H4 (cell line): Measurements from ENCODE around the gene ASCC1. TPM values are rescaled to one million over a fixed set of nuclear protein-coding genes. Genes with fewer than 3 reads are reported as not detected.

ENCODE experiments used
- DNase-seq: peaks from one replicate; pipeline ENCODE4 v3.0.0-alpha.2; 2015; ENCODE audit warnings: low spot score
- total RNA-seq: library from RNA; depleted of rRNA; stranded (reverse); fragments of >200 nt; shearing (Covaris generic); gene quantifications from 2 replicates; pipeline ENCODE4 v1.2.3, GENCODE V29; 2014

Gene ASCC1
- total RNA-seq, 1 experiment from 2014 or later: 51.5 TPM

DNA sequence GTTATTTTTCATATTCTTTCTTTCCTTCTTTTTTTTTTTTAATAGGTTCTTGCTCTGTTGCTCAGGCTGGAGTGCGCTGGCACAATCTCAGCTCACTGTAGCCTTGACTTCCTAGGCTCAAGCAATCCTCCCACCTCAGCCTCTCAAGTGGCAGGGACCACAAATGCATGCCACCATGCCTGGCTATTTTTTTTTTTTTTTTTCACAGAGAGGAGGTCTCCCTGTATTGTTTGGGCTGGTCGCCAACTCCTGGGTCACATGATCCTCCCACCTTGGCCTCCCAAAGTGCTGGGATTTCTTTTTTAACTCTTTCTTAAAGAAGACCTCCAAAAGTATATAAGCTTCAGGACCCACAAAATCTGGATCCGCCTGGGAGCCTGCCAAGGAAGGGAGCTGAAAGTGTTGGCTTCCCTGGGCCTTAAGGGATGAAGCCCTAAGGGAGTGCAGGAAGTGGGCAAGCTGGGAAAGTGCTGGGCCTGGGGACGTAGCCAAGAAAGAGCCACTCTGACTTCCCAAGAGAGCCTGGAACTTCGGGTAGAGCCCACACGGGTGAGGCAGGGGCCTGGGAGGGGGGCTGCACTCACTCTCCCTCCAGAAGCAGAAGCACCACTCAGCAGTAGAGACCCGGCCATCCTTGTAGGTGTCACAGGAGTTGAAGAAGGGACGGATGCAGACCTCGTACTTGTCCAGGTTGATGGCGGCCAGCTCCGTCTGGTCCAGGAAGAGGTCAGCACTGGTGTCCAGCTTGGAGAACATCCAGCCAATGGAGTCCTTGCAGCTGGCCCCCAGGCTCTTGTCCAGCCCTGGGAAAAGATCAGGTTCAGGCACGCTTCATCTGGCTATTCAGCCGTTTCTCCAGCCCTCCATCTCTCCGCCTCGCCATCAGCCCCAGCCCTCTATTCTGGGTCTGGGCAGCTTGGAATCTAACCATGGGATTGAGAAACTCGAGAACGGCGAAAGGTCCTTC is 149.5 kb downstream of the ASCC1 start:
- DNase-seq: no peak

DNA sequence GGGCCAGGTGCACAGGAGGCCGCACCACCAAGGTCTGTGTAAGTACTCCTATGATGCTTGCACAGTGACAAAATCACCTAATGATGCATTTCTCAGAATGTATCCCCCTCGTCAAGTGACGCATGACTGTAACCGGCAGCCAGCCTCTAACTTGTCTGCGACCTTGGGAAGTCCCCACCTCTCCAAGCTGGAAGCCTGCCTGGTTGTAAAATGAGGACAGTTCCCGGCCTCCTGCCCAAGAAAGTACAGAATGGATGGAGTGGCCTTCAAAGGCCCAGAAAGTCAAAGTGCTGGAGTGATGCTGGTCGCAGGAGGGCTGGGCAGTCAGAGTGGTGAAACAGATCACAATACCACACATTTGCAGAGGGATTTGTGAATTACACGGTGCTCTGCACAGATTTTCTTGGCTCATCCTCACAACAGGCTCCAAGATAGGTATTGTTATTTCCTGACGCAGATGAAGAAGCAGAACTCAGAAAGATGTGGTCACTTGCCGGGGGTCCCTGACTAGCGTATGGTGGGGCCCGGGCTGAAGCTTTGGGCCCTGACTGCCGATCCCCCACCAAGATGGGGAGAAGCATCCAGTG is 150.5 kb downstream of the ASCC1 start:
- DNase-seq: no peak

DNA sequence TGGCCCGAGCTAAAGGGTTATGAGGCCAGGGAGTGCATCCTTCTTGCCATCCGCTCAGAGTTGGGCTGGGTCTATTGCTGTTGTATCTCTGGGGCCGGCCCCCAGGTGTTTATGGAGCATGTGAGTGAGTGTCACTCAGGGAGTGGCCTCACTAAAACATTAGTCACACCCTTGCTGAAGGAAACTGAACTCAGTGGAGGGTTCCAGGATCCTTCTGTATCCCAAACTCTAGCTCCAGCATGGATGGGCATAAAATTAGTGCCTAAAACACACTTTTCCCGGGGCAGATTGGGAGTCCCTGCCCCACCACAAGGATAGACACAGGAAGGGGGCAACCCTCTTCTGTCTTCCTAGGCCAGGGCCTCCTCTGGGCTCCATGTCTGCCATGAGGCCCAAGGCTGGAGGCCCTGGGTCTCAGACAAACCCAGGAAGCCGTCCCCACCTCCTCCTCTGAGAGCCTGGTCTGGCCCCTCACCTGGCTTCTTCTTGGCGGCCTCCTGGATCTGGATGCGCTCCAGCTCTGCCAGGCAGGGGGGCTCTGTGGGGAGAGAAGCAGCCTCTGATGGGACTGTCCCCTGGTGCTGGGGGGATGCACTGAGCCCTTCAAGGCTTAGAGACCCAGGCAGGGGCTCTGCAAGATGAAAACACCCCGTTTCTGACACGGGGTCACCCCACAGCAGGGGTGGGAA is 152.2 kb downstream of the ASCC1 start:
- DNase-seq: no peak

DNA sequence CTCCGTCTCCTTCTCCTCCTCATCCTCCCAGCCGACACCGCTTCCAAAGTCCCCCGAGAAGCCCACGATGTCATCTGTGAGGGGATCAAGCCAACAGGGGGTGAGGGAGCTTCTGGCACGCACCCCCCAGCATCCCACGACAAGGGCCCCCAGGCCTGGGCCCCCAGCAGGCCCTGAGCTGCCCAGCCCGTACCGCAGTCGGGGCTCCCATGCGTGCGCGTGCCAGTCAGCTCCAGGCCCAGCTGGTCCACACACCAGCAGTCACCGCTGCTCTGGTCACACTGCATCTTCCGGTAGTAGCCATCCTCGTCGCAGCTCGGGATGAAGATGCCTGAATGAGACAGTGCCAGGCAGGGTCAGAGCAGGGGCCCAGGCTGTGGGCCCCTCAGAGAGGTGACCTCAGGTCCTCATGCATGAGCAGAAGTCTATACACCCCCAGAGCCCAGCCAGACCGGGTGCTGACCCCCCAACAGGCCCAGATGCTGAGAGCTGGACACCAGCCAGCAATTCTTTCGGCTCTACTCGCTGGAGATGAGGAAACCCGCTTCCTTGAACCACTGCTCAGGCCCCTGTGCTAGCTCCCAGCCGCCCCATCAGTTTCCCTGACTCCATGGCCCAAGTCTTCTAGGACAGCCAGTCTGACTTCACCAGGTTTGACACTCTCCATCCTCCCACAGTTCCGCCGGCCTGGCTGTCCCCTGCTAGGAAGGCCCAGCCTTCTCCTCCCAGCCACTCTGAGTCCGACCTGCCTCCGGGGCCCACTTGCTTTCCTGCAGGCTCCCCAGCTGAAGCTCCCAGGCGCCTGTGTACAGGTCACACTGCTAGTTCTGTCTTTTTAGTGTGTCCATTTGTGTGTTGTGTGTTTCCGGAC is 153.0 kb downstream of the ASCC1 start:
- DNase-seq: no peak

DNA sequence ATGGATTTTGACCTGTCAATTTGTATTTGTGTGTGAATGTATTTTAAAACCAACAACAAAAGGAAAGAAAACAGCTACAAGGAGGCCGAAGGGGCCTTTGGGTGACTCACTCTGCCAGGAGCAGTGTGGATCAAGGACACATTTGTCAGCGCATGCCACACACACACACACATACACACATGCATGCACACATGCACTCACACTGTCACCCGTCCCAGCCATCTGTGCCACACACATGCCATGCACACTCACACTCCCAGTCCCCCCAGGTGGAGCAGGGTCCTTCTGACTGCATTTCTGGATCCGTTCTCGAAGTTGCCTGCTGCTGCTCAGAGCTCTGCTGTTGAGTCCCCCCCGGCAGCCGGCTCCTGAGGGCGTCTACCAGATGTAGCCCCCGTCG is 153.7 kb downstream of the ASCC1 start:
- no peak for DNase-seq

DNA sequence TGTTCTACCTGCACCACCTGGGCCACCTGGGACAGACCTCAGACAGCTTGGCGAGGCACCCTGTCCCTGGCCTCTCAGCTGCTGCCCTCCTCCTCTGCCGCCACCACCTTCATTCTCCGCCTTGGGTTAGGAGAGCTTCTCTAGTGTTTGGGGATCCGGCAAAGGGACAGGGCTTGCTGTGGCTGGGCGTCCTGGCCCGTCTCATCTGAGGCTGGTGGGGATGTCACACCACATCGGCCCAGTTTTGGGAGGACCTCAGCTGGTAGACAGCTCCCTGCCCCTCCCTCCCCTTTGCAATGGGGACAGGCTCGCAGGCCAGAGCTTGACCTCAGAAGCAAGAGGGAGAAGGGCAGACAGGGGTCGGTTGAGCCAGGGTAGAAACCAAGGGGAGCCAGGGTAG is 154.1 kb downstream of the ASCC1 start:
- DNase-seq: no peak

DNA sequence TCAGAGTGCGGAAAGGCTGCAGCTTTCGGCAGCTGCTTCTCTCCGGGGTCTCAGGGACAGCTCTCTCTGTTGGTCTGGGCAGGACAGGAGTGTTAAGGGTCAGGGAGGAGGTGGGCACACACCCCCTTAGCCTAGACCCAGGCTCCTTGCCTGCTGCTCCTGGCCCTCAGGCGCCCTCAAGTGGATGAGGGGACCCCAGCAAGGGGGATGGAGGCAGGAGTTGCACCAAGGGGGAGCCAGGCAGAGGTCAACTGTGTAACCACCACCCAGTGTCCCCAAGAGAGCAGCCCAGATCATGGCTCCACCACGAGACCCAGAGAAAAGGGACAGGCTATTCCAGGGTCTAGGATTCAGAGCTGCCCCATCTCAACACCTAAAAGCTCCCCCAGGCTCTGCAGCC is 154.6 kb downstream of the ASCC1 start:
- DNase-seq: no peak

DNA sequence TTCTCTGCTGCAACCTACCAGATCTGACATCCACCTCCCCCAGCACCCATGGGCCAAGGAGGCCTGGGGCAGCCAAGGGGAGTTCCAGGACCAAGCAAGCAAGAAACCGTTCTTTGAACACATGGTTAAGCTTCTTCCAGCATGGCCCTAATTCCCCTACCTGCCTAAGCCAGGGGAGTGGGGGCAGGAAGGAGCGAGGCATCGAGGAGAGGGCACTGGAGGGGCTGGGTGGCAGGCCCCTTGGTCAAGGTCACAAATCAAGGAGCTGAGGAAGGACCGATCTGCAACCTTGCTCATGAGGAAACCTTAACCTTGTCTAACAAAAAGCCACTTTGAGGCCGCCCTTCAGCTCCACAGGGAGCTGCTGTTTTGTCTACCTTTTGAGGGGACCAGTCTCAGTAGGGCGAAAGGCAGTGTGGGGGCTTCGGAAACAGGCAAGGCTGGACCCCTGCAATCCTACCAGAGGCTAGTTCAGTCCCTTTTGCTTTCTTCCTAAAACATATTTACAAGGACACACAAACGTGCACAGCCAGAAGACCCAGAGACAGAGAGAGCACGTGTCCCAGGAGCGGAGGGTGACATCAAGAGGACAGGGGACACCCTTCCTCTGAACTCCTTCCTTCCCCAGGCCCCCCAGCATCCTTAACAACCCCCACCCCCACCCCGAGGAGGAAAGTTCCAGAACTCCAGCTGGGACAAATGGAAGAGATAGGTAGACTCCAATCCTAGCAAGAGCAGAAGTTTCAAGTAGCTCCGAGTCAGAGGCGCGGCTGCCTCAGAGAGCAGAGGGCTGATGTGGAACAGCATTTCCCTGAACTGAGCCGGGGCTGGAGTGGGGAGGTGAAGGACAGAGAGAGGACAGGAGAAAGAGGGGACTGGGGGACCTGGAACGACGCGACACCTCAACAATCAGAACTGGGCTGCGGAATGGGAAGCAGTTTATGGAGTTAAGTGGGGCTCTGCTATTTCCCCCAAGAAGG is 155.9 kb downstream of the ASCC1 start:
- no peak for DNase-seq

DNA sequence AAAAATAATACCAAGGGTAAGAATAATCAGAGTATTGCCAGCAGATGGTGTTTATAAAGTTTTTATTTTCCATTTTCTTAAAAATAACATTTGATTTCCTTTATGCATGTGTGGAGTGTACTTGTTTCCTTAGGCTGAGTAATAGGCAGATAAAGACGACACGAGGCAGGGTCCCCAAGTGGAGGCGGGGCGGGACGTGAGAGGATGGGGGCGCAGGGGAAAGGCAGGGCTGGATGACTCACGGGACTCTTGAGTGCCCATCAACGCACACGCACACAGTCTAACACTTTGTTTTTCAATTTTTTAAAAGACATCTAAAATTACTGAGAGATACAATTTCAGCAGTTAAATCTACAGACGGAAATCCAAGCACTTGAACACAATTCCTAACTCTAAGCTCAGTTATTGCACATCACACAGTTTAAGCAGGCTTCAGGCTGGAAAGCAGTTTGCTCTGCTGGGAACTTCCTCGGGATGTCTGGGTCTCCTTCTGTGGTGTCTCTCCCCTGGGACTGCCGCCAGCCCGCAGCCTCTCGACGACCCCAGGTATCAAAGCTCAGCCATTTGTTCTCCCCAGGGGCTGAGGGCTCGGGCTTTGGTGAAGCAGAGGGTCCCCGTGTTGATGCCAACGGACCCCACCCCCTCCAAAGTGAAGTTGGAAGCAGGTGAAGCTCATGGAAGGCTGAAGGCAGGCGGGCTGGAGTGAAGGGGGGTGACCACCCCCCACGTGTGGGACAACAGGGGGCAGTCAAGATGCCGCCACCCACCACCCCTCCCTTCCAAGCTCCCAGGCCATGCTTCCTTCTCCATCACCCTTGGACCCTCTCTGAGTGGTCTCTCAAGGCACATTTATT is 156.9 kb downstream of the ASCC1 start:
- DNase-seq: no peak

DNA sequence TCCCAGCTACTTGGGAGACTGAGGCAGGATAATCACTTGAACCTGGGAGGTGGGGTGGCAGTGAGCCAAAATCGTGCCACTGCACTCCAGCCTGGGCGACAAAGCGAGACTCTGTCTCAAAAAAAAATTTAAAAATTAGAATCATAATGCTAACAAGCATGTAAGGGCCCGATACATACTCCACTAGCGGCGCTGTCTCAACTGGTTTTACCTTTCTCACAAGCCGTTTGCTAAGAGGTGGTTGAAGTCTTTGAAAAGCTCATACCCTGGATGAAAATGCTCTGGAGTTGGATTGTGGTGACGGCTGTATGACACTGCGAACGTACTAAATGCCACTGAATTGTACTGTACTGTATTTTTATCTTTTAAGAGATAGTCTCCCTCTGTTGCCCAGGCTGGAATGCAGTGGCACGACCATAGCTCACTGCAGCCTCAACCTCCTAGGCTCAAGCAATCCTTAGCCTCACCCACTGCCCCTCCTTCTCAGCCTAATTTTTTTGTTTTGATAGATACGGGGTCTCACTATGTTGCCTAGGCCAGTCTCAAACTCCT is 157.7 kb downstream of the ASCC1 start:
- DNase-seq: no peak

DNA sequence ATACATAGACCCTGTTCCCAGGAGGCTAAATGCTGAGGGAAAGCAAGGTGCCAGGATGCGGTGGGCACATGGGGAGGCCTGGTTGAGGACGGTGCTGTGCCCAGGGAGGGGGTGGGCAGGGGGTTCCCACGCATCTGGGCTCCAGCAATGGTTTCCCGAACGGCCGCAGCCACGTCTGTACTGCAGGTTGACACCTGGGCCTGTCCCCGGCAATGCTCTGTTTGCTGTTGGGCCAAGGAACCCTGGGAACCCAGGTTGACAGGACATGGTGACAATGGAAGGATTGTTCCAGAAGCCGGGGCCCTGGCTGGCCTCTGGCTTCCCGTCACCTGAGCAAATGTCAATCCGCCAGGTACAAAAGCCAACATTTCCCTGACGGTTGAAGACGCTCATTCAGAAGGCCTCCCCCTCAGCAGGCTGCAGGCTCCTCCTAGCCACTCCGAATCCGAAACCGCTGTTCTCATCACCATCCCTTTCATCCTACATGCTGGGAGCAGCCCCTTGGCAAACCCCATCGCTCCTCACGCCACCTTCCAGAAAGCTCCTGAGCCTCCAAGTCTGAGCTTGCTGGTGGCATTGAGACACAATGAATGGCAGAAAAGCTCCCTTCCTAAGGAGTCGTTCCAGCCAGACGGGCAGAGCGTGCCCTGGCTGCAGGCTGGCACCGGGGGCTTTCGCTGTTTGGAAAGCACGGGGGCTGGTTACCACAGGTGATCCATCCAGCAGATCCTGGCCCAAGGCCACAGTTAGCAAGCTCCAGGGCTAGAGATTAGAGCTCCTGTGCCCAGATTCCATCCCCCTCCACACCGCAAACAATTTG is 158.9 kb downstream of the ASCC1 start:
- DNase-seq: no peak

DNA sequence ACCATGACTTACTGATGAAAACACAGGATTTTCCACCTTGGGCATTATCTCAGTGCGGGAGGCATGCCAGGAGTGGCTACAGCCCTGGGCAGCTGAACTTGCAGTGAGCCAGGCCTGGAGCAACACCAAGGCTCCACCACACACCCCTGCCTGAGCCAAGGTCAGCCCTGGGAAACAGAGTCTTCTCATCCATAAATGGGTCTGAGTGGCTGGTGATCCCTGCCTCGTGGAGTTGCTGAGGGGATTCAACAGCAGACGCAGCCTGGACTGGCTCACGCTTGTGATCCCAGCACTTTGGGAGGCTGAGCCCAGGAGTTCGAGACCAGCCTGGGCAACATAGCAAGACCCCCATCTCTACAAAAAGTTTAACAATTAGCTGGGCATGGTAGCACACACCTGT is 160.0 kb downstream of the ASCC1 start:
- DNase-seq: no peak

DNA sequence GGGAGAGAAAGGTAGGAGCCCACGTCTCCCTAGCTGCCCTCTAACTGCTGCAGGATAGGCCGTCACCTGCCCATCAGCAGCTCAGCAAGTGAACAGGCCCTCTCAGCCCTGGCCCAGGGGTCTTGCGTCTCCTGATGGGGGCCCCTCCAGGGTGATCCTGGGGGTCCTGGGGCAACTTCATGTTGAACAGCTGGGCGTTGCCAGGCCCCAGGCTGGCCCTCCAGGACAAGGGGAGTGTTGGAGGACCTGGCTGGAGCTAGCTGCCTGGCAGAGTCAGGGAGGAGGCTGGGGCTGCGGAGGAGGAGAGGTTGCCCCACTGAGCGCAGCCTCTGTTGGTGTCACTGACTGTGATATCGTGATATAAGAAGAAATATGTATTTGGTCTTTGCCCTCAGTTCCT is 162.4 kb downstream of the ASCC1 start:
- DNase-seq: no peak

DNA sequence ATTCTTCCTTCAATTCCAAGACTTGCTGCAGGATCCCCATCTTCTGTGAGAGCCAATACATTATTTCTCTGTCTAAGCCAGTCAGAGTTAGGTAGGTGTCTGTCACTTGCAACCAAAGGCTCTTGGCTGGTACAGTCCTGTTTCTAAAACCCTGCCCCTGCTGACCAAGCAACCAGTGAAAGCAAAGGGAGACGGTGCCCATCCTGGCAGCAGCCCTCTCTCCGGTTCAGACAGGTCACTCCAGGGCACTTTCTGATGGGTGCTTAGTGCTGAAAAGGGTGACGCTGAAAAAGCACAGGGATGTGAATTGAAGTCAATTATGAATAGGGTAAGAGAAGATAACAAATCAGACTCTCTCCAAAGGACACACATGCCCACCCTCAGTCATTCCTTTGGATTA is 165.2 kb downstream of the ASCC1 start:
- DNase-seq: no peak

DNA sequence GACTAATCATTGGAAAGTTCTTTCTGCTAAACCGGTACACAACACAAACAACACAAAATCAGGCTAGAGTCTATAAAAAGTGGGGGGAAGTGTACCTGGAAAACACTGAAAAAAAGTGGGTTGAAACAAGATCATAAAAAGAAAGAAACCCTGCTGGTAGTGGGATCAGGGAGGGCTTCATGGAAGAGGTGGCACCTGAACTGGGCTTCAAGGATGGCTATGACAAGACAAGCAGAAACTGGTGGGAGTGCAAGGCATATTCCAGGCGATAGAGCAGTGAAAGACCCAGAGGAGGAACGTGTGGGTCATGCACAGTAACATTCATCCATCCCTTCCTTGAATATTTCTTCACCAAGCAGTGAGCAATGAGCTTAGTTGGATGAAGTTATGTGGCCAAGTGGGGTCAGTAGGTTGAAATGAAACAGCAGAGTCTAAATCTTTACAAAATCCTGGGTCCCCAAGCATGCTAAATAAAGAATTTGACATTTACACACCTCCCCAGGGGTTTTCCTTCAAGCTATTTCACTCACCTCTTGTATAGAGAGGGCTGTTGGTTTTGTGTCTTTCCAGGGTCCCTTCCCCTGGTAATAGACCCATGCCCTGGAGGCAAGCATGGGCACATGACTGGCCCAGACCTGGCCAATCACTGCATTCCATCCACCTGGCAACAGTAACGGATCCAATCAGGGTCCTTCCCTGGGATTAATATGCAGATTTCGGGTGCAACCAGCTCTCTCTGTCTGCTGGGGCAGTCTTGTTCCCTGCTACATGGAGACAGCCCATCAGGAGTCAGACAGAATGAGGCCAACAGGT is 165.9 kb downstream of the ASCC1 start:
- no peak for DNase-seq

DNA sequence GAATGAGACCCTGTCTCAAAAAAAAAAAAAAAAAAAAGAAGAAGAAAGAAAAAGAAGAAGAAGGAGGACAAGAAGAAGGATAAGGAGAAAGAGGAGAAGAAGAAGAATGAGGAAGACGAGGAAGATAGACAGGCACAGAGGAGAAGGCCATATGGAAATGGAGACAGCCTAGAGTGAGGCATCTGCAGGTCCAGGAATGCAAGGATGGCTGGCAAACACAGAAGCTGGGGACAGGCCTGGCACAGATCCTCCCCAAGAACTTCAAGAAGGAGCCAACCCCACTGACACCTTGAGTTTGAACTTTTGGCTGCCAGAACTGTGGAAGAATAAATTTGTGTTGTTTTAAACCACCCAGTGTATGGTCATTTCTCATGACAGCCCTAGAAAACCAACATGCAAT is 166.6 kb downstream of the ASCC1 start:
- DNase-seq: no peak

DNA sequence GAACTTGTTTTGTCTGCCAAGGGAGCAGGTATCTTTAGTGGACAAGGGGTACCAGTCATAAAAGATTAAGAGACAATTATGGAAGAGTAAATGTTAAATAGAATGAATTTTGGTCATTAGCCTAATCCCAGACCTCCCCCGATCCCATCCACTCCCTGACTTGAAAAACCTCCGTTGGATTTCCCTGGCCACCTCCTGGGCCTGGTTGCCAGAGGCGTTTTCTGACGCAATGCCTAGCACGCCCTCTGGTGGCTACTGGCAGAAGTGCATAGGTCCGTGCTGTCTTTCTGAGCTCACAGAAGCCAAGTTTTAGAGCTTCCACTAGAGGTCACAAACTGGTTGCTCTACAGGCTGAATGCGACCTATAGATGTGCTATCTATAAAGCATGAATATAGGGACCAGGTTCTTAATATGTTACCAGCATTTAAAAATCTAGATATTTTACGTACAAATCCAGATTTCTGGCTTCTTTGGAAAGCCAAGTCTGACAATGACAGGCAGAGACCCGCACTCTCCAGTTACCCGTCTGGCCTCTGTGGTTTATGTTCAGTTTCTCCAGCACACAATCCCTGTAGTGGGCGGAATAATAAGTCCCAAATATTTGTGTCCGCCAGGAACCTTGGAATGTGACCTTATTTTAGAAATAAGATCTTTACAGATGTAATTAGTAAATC is 167.5 kb downstream of the ASCC1 start:
- DNase-seq: peak; percentile 87
